Ovary (tissue), 9 donors: Measurements from ENCODE around the gene FBXO2. TPM values are rescaled to one million over a fixed set of nuclear protein-coding genes. Genes with fewer than 3 reads are reported as not detected.

Experiments used
- DNase-seq, 5 donors: peaks; one replicate each; pipeline ENCODE4 v3.0.0-alpha.2; 2019 to 2020
- H3K27ac ChIP-seq, 2 donors: fragments of 200-600 bp; one replicate each; pipeline versions ENCODE4 v1.5.1 to v1.8.0; 2019 to 2022
- H3K27me3 ChIP-seq: fragments of 200-600 bp; one replicate; pipeline ENCODE4 v1.8.0; 2022
- H3K36me3 ChIP-seq: fragments of 200-600 bp; sonication (generic); one replicate; pipeline ENCODE4 v1.5.1; 2019
- H3K4me1 ChIP-seq: one replicate; pipeline ENCODE4 v1.8.1; 2013; ENCODE audit warnings: mild to moderate bottlenecking, moderate library complexity; ENCODE audit not compliant: insufficient read depth
- H3K4me3 ChIP-seq: fragments of 200-600 bp; sonication (generic); one replicate; pipeline ENCODE4 v1.5.1; 2017
- H3K9me3 ChIP-seq, 2 donors: fragments of 200-600 bp in 1 of 2; sonication (generic) in 1 of 2; one replicate each; pipeline versions ENCODE4 v1.5.1 to v1.8.1; 2013 to 2019; ENCODE audit warnings: mild to moderate bottlenecking in 1 of 2, moderate library complexity in 1 of 2
- CTCF ChIP-seq, 3 donors: fragments of 450-650 bp in 2 of 3; fragments of 200-600 bp in 1 of 3; IDR thresholded peaks; one replicate each; pipeline versions ENCODE4 v1.5.1 to v1.8.0; 2016 to 2022; ENCODE audit warnings: antibody characterized with exemption in 3 of 3, mild to moderate bottlenecking in 1 of 3
- EP300 ChIP-seq: sonication (generic); formaldehyde crosslinking; IDR thresholded peaks from one replicate; pipeline ENCODE4 v1.6.1; 2017; ENCODE audit warnings: antibody characterized with exemption
- POLR2A ChIP-seq: fragments of 450-650 bp; IDR thresholded peaks from one replicate; pipeline ENCODE4 v1.6.1; 2017; ENCODE audit warnings: antibody characterized with exemption, mild to moderate bottlenecking, moderate library complexity
- WGBS, 3 donors: extraction: QIAGEN DNeasy Blood & Tissue Kit in 1 of 3; methylation state at CpG; one replicate each; pipeline versions ENCODE4 v1.1.5 to v1.1.7; 2013 to 2017; 5-methylcytosine and 5-hydroxymethylcytosine counted together
- intact Hi-C, 4 donors: fragments of 100-400 bp; cut with DNase I; formaldehyde crosslinking; loops; one replicate each; pipeline versions ENCODE4 v1.11.0 to v1.15.1; 2022 to 2023
- polyA plus RNA-seq, 2 donors: library from polyadenylated mRNA; stranded (reverse); fragments of 200-250 nt in 1 of 2; fragments of 350-450 nt in 1 of 2; fragmentation: Illumina TruSeq in 1 of 2; extraction: RNeasy Lipid Tissue Mini Kit (QIAGEN cat#74804) in 1 of 2; gene quantifications; one replicate each; pipeline ENCODE4 v1.2.3, GENCODE V29; 2013 to 2014
- total RNA-seq, 7 donors: library from RNA; depleted of rRNA in 2 of 7; stranded (reverse); fragments of >200 nt in 2 of 7; fragmentation: NEBNext Ultra II Directional in 3 of 7; extraction: Animal tissue kit (Norgen Biotek cat#: 25700) in 3 of 7; gene quantifications; one replicate each; pipeline versions ENCODE4 v1.1.0 to v1.2.4, GENCODE V29; 2016 to 2023
- donor health status: DM: no; HTN: no; CAD: no; lungs with moderate emphysema.
- donor health status: DM: no; HTN: no; CAD: no.
- donor health status: Bipolar disorder and iron deficiency.
- donor health status: DM: yes; HTN: yes; CAD: no.
- donor health status: DM: no; HTN: no; CAD: no.
- donor health status: DM: yes; HTN: yes; CAD: no.

FBXO2 gene
- total and polyA plus RNA-seq, 9 donors: 0.50 to 17.6 (median 2.7) TPM

GRCh38 chr1:11622398-11622797, 31.8 kb downstream of the FBXO2 start:
- DNase-seq: no peak
- WGBS, 3 donors: 35 to 54% (median 45%) methylated on average over 3 of the region's 3 CpGs
- no peak overlapping the region for H3K4me3 ChIP-seq
- no peaks in the 10 kb centered on the region for H3K9me3 ChIP-seq
- no peaks in the 10 kb centered on the region for H3K27me3 ChIP-seq
- no peak overlapping the region for H3K27ac ChIP-seq
- TF ChIP-seq CTCF (IDR thresholded peaks at IDR 0.05): no peak
- no peak for TF ChIP-seq EP300
- TF ChIP-seq POLR2A: no peak
- no peaks in the 10 kb centered on the region for H3K4me1 ChIP-seq
- intact Hi-C loops: no loop called here
- H3K36me3 ChIP-seq: no peaks in the 10 kb centered on the region

- H3K27ac ChIP-seq: no peak overlapping the region
- no peaks in the 10 kb centered on the region for H3K27me3 ChIP-seq
- no peaks in the 10 kb centered on the region for H3K36me3 ChIP-seq
- H3K4me1 ChIP-seq: no peaks in the 10 kb centered on the region
- DNase-seq: no peak
- no peak for TF ChIP-seq POLR2A
- no peak for TF ChIP-seq CTCF (IDR thresholded peaks at IDR 0.05)
- no peak for TF ChIP-seq EP300
- intact Hi-C loops: no loop called here
- no peak overlapping the region for H3K4me3 ChIP-seq
- H3K9me3 ChIP-seq: no peaks in the 10 kb centered on the region
- WGBS, 3 donors: 66 to 67% (median 66%) methylated on average over 5 of the region's 5 CpGs
Observed at GRCh38 chr1:11620924-11621323, 33.3 kb downstream of the FBXO2 start.

GRCh38 chr1:11620405-11620804, 33.8 kb downstream of the FBXO2 start:
- TF ChIP-seq POLR2A (no peak), CTCF (IDR thresholded peaks at IDR 0.05) (no peak), EP300 (no peak)
- H3K27ac ChIP-seq: no peak overlapping the region
- no peaks in the 10 kb centered on the region for H3K4me1 ChIP-seq
- H3K9me3 ChIP-seq: no peaks in the 10 kb centered on the region
- H3K27me3 ChIP-seq: no peaks in the 10 kb centered on the region
- no peak overlapping the region for H3K4me3 ChIP-seq
- DNase-seq: no peak
- WGBS, 3 donors: 16 to 36% (median 22%) methylated on average over 12 of the region's 12 CpGs
- intact Hi-C loops: no loop called here
- no peaks in the 10 kb centered on the region for H3K36me3 ChIP-seq

- Histone ChIP-seq H3K27me3 (no peaks in the 10 kb centered on the region), H3K4me1 (no peaks in the 10 kb centered on the region), H3K4me3 (no peak overlapping the region), H3K9me3 (no peaks in the 10 kb centered on the region), H3K27ac (no peak overlapping the region), H3K36me3 (no peaks in the 10 kb centered on the region)
- intact Hi-C loops: no loop called here
- no peak for DNase-seq
- TF ChIP-seq CTCF (IDR thresholded peaks at IDR 0.05): no peak
- no peak for TF ChIP-seq POLR2A
- 76 to 92% (median 81%) methylated on average over 2 of the region's 2 CpGs for WGBS, 3 donors
Observed at GRCh38 chr1:11617741-11618140, 36.5 kb downstream of the FBXO2 start.

GRCh38 chr1:11617314-11617713, 36.9 kb downstream of the FBXO2 start:
- Histone ChIP-seq H3K4me1 (no peaks in the 10 kb centered on the region), H3K9me3 (no peaks in the 10 kb centered on the region), H3K27ac (no peak overlapping the region), H3K27me3 (no peaks in the 10 kb centered on the region), H3K4me3 (no peak overlapping the region), H3K36me3 (no peaks in the 10 kb centered on the region)
- 62 to 75% (median 63%) methylated on average over 7 of the region's 7 CpGs for WGBS, 3 donors
- TF ChIP-seq CTCF (IDR thresholded peaks at IDR 0.05): no peak
- TF ChIP-seq POLR2A: no peak
- TF ChIP-seq EP300: no peak
- intact Hi-C loops: no loop called here
- no peak for DNase-seq
